ENCODE data around the gene FAM13C.

The FAM13C gene

GRCh38 chr10:59212301-59212798 is 150.0 kb downstream of the FAM13C start:
- Histone ChIP-seq H3K4me1 (ENCODE audit: insufficient read depth, low read length) (no peaks in the 10 kb centered on the region), H3K27ac (ENCODE audit: low read length) (no peak overlapping the region), H4K20me1 (ENCODE audit: insufficient read depth, low read length) (no peaks in the 10 kb centered on the region), H3K27me3 (ENCODE audit: insufficient read depth, low read length, poor library complexity) (no peaks in the 10 kb centered on the region), H3K4me2 (ENCODE audit: insufficient read depth, low read length) (no peak overlapping the region), H3K9me3 (ENCODE audit: insufficient read depth, low read length, severe bottlenecking) (no peaks in the 10 kb centered on the region), H3K79me2 (ENCODE audit: insufficient read depth, low read length) (no peaks in the 10 kb centered on the region), H3K9ac (ENCODE audit: low read depth, low read length) (no peak overlapping the region), H3K36me3 (ENCODE audit: insufficient read depth, low read length) (no peaks in the 10 kb centered on the region), H2AFZ (ENCODE audit: low read depth, low read length) (no peak overlapping the region), H3K4me3 (ENCODE audit: low read depth in 1 of 2, low read length in 2 of 2) (no peak overlapping the region)
- DNase-seq (no peak), ATAC-seq (ENCODE audit: insufficient read depth, low read depth) (no peak)
- TF ChIP-seq EZH2 (IDR thresholded peaks at IDR 0.05; ENCODE audit: borderline replicate concordance, low read depth, low read length, severe bottlenecking) (no peak), CTCF (IDR thresholded peaks at IDR 0.05; ENCODE audit: borderline replicate concordance, extremely low read depth, low read length, poor library complexity, severe bottlenecking) (no peak)

GRCh38 chr10:59206204-59206720 is 156.1 kb downstream of the FAM13C start:
- Histone ChIP-seq H2AFZ (ENCODE audit: low read depth, low read length) (no peak overlapping the region), H3K4me3 (ENCODE audit: low read depth in 1 of 2, low read length in 2 of 2) (no peak overlapping the region), H3K27me3 (ENCODE audit: insufficient read depth, low read length, poor library complexity) (no peaks in the 10 kb centered on the region), H3K4me1 (ENCODE audit: insufficient read depth, low read length) (no peaks in the 10 kb centered on the region), H3K4me2 (ENCODE audit: insufficient read depth, low read length) (no peak overlapping the region), H4K20me1 (ENCODE audit: insufficient read depth, low read length) (no peaks in the 10 kb centered on the region), H3K27ac (ENCODE audit: low read length) (no peak overlapping the region), H3K9ac (ENCODE audit: low read depth, low read length) (no peak overlapping the region), H3K36me3 (ENCODE audit: insufficient read depth, low read length) (no peaks in the 10 kb centered on the region), H3K9me3 (ENCODE audit: insufficient read depth, low read length, severe bottlenecking) (no peaks in the 10 kb centered on the region), H3K79me2 (ENCODE audit: insufficient read depth, low read length) (no peaks in the 10 kb centered on the region)
- ATAC-seq (ENCODE audit: insufficient read depth, low read depth) (no peak), DNase-seq (no peak)
- TF ChIP-seq EZH2 (IDR thresholded peaks at IDR 0.05; ENCODE audit: borderline replicate concordance, low read depth, low read length, severe bottlenecking), result no peak
- TF ChIP-seq CTCF (IDR thresholded peaks at IDR 0.05; ENCODE audit: borderline replicate concordance, extremely low read depth, low read length, poor library complexity, severe bottlenecking), result no peak

Measured in DND-41 (cell line).